GM12864 (cell line): ENCODE measurements around the gene SCRN3.

Source experiments
- DNase-seq: peaks from one replicate; pipeline ENCODE4 v3.0.0-alpha.2; 2011; ENCODE audit warnings: low read depth
- H3K4me3 ChIP-seq: 2 replicates; pipeline ENCODE4 v1.5.1; 2011; ENCODE audit warnings: mild to moderate bottlenecking, low read depth, low read length, control low read depth
- TF ChIP-seq, protein P1 (sequence below): IDR thresholded peaks from 2 replicates; pipeline ENCODE4 v1.5.1; 2011; ENCODE audit warnings: low read depth, mild to moderate bottlenecking, moderate library complexity, low read length, control low read depth, inconsistent platforms; ENCODE audit errors: missing control alignments

SCRN3 gene

GRCh38 chr2:174439950-174440349 is 44.4 kb downstream of the SCRN3 start:
- no peak for DNase-seq
- H3K4me3 ChIP-seq: no peak overlapping the region
- TF ChIP-seq, protein P1, sequence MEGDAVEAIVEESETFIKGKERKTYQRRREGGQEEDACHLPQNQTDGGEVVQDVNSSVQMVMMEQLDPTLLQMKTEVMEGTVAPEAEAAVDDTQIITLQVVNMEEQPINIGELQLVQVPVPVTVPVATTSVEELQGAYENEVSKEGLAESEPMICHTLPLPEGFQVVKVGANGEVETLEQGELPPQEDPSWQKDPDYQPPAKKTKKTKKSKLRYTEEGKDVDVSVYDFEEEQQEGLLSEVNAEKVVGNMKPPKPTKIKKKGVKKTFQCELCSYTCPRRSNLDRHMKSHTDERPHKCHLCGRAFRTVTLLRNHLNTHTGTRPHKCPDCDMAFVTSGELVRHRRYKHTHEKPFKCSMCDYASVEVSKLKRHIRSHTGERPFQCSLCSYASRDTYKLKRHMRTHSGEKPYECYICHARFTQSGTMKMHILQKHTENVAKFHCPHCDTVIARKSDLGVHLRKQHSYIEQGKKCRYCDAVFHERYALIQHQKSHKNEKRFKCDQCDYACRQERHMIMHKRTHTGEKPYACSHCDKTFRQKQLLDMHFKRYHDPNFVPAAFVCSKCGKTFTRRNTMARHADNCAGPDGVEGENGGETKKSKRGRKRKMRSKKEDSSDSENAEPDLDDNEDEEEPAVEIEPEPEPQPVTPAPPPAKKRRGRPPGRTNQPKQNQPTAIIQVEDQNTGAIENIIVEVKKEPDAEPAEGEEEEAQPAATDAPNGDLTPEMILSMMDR: no peak

- TF ChIP-seq, protein P1: no peak
- H3K4me3 ChIP-seq: no peak overlapping the region
- no peak for DNase-seq
Observed at GRCh38 chr2:174442546-174443510, 47.3 kb downstream of the SCRN3 start.

- no peak overlapping the region for H3K4me3 ChIP-seq
- no peak for DNase-seq
- TF ChIP-seq, protein P1: no peak
Observed at GRCh38 chr2:174444761-174445160, 49.2 kb downstream of the SCRN3 start.

DNA sequence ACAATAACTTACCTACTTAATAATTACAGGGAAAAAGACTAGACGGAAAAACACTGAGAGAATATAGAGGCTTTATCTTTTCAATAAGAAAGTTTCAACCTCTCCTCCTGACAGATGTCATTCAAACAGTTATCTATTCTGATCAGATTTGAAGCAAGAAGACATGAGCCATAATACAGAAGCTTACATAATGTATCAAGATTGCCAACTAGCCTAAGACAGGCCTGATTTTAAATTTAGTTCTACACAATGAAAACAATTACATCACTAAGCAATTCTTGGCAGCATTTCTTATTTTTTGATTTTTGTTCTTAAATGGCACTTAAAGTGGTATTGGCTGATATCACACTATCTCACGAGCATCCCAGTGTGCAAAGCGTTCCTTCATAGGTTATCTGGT is 49.7 kb downstream of the SCRN3 start:
- H3K4me3 ChIP-seq: no peak overlapping the region
- TF ChIP-seq, protein P1: no peak
- no peak for DNase-seq

- TF ChIP-seq, protein P1: no peak
- no peak for DNase-seq
- no peak overlapping the region for H3K4me3 ChIP-seq
Observed at GRCh38 chr2:174446531-174446930, 51.0 kb downstream of the SCRN3 start.

GRCh38 chr2:174449033-174449432 is 53.5 kb downstream of the SCRN3 start:
- TF ChIP-seq, protein P1: no peak
- no peak for DNase-seq
- no peak overlapping the region for H3K4me3 ChIP-seq
